Testis (tissue), 3 donors: ENCODE results near the gene PRMT2. TPM values are rescaled to one million over a fixed set of nuclear protein-coding genes. Genes with fewer than 3 reads are reported as not detected.

Source experiments
- DNase-seq: peaks from one replicate; pipeline ENCODE4 v3.0.0-alpha.2; 2019
- H3K27ac ChIP-seq, 2 donors: fragments of 200-600 bp; sonication (generic); one replicate each; pipeline ENCODE4 v1.5.1; 2019
- H3K27me3 ChIP-seq: fragments of 200-600 bp; sonication (generic); one replicate; pipeline ENCODE4 v1.5.1; 2019
- H3K36me3 ChIP-seq: fragments of 200-600 bp; sonication (generic); one replicate; pipeline ENCODE4 v1.5.1; 2017; ENCODE audit warnings: low read depth; ENCODE audit errors: missing control alignments
- H3K4me1 ChIP-seq: fragments of 200-600 bp; sonication (generic); one replicate; pipeline ENCODE4 v1.5.1; 2019
- H3K4me3 ChIP-seq, 2 donors: fragments of 200-600 bp; sonication (generic); one replicate each; pipeline ENCODE4 v1.5.1; 2017 to 2019
- H3K9me3 ChIP-seq: fragments of 200-600 bp; sonication (generic); one replicate; pipeline ENCODE4 v1.5.1; 2017
- CTCF ChIP-seq, 3 experiments: fragments of 450-650 bp in 2 of 3; fragments of 200-600 bp in 1 of 3; sonication (generic) in 1 of 3; IDR thresholded peaks; one replicate each; pipeline ENCODE4 v1.5.1; 2016 to 2019; ENCODE audit warnings: antibody characterized with exemption in 3 of 3, mild to moderate bottlenecking in 2 of 3, moderate library complexity in 1 of 3
- POLR2A ChIP-seq: fragments of 450-650 bp; IDR thresholded peaks from one replicate; pipeline ENCODE4 v1.6.1; 2017; ENCODE audit warnings: antibody characterized with exemption, mild to moderate bottlenecking, moderate library complexity
- WGBS, 2 donors: methylation state at CpG; one replicate each; pipeline ENCODE4 v1.1.5; 2018; 5-methylcytosine and 5-hydroxymethylcytosine counted together
- intact Hi-C: fragments of 100-400 bp; cut with DNase I; formaldehyde crosslinking; loops from one replicate; pipeline ENCODE4 v1.15.1; 2023; ENCODE audit warnings: low total_unique reads
- polyA plus RNA-seq: library from polyadenylated mRNA; stranded (reverse); fragments of 350-450 nt; fragmentation: Illumina TruSeq; extraction: RNeasy Lipid Tissue Mini Kit (QIAGEN cat#74804); gene quantifications from one replicate; pipeline ENCODE4 v1.2.3, GENCODE V29; 2014; ENCODE audit warnings: low read depth, low replicate concordance; ENCODE audit not compliant: insufficient read depth
- total RNA-seq, 2 donors: library from RNA; depleted of rRNA; stranded (reverse); fragments of >200 nt; gene quantifications; one replicate each; pipeline ENCODE4 v1.2.3, GENCODE V29; 2016

The PRMT2 gene
- total and polyA plus RNA-seq, 3 donors from 2014 or later: 59.4 to 88.9 (median 81.6) TPM

- Histone ChIP-seq H3K36me3 (no peaks in the 10 kb centered on the region), H3K9me3 (no peaks in the 10 kb centered on the region), H3K4me1 (no peaks in the 10 kb centered on the region), H3K4me3 (peak overlapping the region; percentile 32 to 37), H3K27ac (no peak overlapping the region), H3K27me3 (no peaks in the 10 kb centered on the region)
- DNase-seq: no peak
- TF ChIP-seq CTCF (IDR thresholded peaks at IDR 0.05) (no peak), POLR2A (no peak)
- intact Hi-C loops: no loop called here
- 45 to 65% methylated on average over 5 to 61 of the region's 61 CpGs for WGBS, 2 donors
Measured at GRCh38 chr21:46661642-46662366, 26.3 kb downstream of the PRMT2 start.

GRCh38 chr21:46662367-46662654 is 26.8 kb downstream of the PRMT2 start:
- peak overlapping the region in 1 of 2 donors; percentile 37 for H3K4me3 ChIP-seq

GRCh38 chr21:46662765-46663500 is 27.5 kb downstream of the PRMT2 start:
- intact Hi-C loops: no loop called here
- H3K27ac ChIP-seq: no peak overlapping the region
- H3K36me3 ChIP-seq: no peaks in the 10 kb centered on the region
- no peak overlapping the region for H3K4me3 ChIP-seq
- H3K27me3 ChIP-seq: no peaks in the 10 kb centered on the region
- WGBS, 2 donors: 51 to 78% methylated on average over 11 to 21 of the region's 21 CpGs
- peaks cover 7% of the 10 kb centered on the region for H3K4me1 ChIP-seq
- TF ChIP-seq CTCF (IDR thresholded peaks at IDR 0.05) (no peak), POLR2A (no peak)
- no peaks in the 10 kb centered on the region for H3K9me3 ChIP-seq
- DNase-seq: no peak

More at GRCh38 chr21:46662367-46662654, 26.8 kb downstream of the PRMT2 start:
- WGBS, 2 donors: 66 to 76% methylated on average over 6 to 10 of the region's 11 CpGs
- Histone ChIP-seq H3K27me3 (no peaks in the 10 kb centered on the region), H3K4me1 (peaks cover 2% of the 10 kb centered on the region), H3K27ac (no peak overlapping the region), H3K9me3 (no peaks in the 10 kb centered on the region), H3K36me3 (no peaks in the 10 kb centered on the region)
- intact Hi-C loops: no loop called here
- TF ChIP-seq POLR2A: no peak
- TF ChIP-seq CTCF (IDR thresholded peaks at IDR 0.05): no peak
- DNase-seq: no peak

GRCh38 chr21:46663754-46664153 is 28.3 kb downstream of the PRMT2 start:
- Histone ChIP-seq H3K9me3 (no peaks in the 10 kb centered on the region), H3K27me3 (no peaks in the 10 kb centered on the region), H3K4me3 (no peak overlapping the region), H3K36me3 (no peaks in the 10 kb centered on the region), H3K4me1 (peaks cover 7% of the 10 kb centered on the region), H3K27ac (no peak overlapping the region)
- WGBS, 2 donors: 79 to 91% methylated on average over 8 of the region's 8 CpGs
- intact Hi-C loops: no loop called here
- TF ChIP-seq POLR2A: no peak
- no peak for DNase-seq

- Histone ChIP-seq H3K9me3 (no peaks in the 10 kb centered on the region), H3K4me1 (peaks cover 7% of the 10 kb centered on the region), H3K4me3 (no peak overlapping the region), H3K27me3 (no peaks in the 10 kb centered on the region), H3K36me3 (no peaks in the 10 kb centered on the region), H3K27ac (no peak overlapping the region)
- intact Hi-C loops: no loop called here
- 93 to 94% methylated on average over 24 of the region's 24 CpGs for WGBS, 2 donors
- DNase-seq: no peak
- no peak for TF ChIP-seq CTCF (IDR thresholded peaks at IDR 0.05)
- no peak for TF ChIP-seq POLR2A
Measured at GRCh38 chr21:46664316-46664995, 29.0 kb downstream of the PRMT2 start.
